ENCODE data around the gene DAPK1. TPM values are rescaled to one million over a fixed set of nuclear protein-coding genes. Genes with fewer than 3 reads are reported as not detected.

DAPK1 gene
- total RNA-seq, 1 donor from 2014 or later: 196 TPM

DNA sequence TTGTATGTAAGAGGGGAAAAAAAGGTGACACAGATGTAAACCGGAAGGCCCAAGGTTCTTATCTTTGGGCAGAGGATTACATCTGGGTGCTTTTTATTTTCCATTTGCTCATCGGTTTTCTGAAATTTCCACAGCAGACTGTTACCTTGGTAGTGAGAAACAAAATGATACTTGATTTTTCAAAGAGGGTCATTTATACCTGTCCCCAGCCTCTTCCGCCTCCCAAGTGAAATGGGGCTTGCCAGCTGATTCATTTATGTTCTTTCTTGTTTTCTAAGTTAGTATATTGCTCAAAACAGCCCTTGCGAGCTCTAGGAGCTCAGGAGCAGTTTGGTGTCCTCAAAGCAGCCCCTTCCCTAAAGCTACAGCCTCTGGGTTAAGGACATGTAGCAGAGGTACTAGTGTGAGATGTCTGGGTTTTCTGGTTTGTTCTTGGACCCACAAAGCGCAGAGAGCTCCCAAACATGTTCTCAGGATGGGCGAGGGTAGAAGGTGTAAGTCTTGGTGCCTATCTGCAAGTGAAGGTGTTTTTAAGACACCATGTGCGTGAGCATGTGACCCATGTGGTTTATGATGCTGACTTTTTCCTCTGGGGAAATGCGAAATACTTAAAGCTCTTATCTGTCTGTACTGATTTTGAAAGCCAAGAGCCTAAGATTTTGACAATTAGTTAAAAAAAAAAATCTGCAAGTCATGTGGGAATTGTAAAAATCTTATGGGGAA, 38.3 kb downstream of the DAPK1 start:
- no peaks in the 10 kb centered on the region for H3K9me3 ChIP-seq
- intact Hi-C loops (cut with DNase I): no loop called here
- H3K27me3 ChIP-seq (ENCODE audit: low read depth): no peaks in the 10 kb centered on the region
- DNase-seq (no peak), ATAC-seq (no peak)
- H3K27ac ChIP-seq: no peak overlapping the region
- H3K4me1 ChIP-seq: peaks cover 22% of the 10 kb centered on the region
- H3K4me3 ChIP-seq: no peak overlapping the region
- peaks cover 9% of the 10 kb centered on the region for H3K36me3 ChIP-seq
- TF ChIP-seq, protein P1, sequence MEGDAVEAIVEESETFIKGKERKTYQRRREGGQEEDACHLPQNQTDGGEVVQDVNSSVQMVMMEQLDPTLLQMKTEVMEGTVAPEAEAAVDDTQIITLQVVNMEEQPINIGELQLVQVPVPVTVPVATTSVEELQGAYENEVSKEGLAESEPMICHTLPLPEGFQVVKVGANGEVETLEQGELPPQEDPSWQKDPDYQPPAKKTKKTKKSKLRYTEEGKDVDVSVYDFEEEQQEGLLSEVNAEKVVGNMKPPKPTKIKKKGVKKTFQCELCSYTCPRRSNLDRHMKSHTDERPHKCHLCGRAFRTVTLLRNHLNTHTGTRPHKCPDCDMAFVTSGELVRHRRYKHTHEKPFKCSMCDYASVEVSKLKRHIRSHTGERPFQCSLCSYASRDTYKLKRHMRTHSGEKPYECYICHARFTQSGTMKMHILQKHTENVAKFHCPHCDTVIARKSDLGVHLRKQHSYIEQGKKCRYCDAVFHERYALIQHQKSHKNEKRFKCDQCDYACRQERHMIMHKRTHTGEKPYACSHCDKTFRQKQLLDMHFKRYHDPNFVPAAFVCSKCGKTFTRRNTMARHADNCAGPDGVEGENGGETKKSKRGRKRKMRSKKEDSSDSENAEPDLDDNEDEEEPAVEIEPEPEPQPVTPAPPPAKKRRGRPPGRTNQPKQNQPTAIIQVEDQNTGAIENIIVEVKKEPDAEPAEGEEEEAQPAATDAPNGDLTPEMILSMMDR (IDR thresholded peaks at IDR 0.05): no peak

DNA sequence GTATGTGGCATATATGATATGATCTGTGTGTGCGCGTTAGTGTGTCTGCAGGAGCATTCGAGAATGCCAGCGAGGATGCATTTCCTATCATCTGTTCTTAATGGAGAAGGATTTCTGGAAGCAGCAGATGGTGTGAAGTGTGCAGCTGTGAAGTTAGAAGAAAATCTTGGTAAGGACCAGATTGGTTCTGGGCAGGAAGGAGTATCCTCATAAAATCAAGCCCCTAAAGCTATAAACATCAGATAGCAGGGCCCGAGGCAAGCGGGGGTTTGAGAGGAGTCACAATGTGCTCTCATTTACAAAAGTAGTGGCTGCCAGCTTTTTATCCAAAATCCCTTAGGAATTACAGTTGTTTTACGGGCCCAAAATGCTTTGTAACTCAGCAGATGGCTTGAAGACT, 40.0 kb downstream of the DAPK1 start:
- no peak for ATAC-seq
- Histone ChIP-seq H3K9me3 (no peaks in the 10 kb centered on the region), H3K4me3 (no peak overlapping the region), H3K4me1 (peaks cover 8% of the 10 kb centered on the region), H3K27ac (no peak overlapping the region), H3K36me3 (peaks cover 17% of the 10 kb centered on the region), H3K27me3 (ENCODE audit: low read depth) (no peaks in the 10 kb centered on the region)
- DNase-seq: no peak
- TF ChIP-seq, protein P1 (IDR thresholded peaks at IDR 0.05): no peak
- intact Hi-C loops (cut with DNase I): no loop called here

DNA sequence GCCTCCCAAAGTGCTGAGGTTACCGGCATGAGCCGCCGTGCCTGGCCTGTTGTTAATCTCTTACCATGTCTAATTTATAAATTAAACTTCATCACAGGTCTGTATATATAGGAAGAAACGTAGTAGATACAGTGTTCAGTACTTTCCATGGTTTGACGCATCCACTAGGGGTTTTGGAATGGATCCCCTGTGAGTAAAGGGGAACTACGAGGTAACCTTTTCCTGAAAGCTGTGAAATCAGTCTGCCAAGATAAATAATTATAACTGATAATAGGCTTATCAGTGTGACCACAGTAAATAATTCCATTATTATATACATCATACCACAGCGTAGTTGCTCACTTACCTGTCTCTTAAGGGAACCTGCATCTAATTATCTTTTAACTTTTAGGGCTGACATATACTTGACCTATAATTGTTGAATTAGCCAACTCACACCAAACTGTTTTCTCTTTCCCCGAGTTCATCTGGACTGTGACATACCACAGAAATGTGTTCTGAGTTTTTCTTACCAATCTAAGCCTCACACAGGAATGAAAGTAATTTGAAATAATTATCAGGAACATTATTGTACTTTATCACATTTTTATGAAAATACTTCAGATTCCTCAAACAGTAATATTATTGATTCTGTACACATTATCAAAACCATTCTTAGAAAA, 42.9 kb downstream of the DAPK1 start:
- no peak for ATAC-seq
- Histone ChIP-seq H3K4me3 (no peak overlapping the region), H3K36me3 (peaks cover 17% of the 10 kb centered on the region), H3K27ac (no peak overlapping the region), H3K9me3 (no peaks in the 10 kb centered on the region), H3K4me1 (peaks cover 8% of the 10 kb centered on the region), H3K27me3 (ENCODE audit: low read depth) (no peaks in the 10 kb centered on the region)
- no peak for DNase-seq
- intact Hi-C loops (cut with DNase I): no loop called here
- TF ChIP-seq, protein P1 (IDR thresholded peaks at IDR 0.05): no peak

DNA sequence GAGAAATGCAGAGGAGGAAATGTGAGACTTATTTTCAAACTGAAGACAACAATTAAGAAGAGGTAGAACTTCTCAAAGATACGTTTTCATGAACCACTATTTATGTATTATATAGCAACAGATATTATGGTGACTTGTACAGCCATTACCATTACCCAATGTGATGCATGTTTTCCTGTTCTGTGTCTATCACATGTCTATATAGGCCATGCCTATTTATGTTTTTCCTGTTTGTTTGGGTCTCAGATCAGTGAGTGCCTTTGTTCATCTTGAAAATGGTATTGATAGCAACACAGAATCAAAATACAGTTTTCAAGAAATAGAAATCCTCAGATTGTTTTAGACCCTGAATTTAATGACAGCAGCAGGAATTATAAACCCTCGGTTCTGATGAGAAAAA, 44.0 kb downstream of the DAPK1 start:
- ATAC-seq (no peak), DNase-seq (no peak)
- Histone ChIP-seq H3K27me3 (ENCODE audit: low read depth) (no peaks in the 10 kb centered on the region), H3K36me3 (peaks cover 17% of the 10 kb centered on the region), H3K27ac (no peak overlapping the region), H3K9me3 (no peaks in the 10 kb centered on the region), H3K4me3 (no peak overlapping the region), H3K4me1 (peaks cover 7% of the 10 kb centered on the region)
- intact Hi-C loops (cut with DNase I): no loop called here
- TF ChIP-seq, protein P1 (IDR thresholded peaks at IDR 0.05): no peak

DNA sequence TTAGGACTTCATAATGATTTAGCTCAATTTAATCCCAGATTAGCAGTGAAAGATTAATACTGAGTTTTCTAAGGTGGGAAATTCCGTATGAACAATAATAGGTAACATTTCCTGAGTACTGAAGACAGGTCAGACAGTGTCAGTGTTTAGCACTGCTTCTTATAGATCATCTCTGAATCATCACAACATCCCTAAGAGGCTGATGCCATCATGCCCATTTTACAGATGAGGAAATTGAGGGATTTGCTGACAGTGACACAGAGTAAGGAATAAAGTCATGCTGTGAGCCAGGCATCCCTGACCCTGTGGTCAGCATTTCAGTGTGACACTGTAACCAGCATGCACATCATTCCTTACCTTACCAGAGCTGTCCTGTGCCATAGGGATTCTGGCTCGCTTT, 44.5 kb downstream of the DAPK1 start:
- ATAC-seq: no peak
- Histone ChIP-seq H3K36me3 (peaks cover 17% of the 10 kb centered on the region), H3K4me1 (peaks cover 8% of the 10 kb centered on the region), H3K9me3 (no peaks in the 10 kb centered on the region), H3K4me3 (no peak overlapping the region), H3K27me3 (ENCODE audit: low read depth) (no peaks in the 10 kb centered on the region), H3K27ac (no peak overlapping the region)
- intact Hi-C loops (cut with DNase I): no loop called here
- TF ChIP-seq, protein P1 (IDR thresholded peaks at IDR 0.05): no peak
- DNase-seq: no peak
